ENCODE results near the gene TRIM8. TPM values are rescaled to one million over a fixed set of nuclear protein-coding genes. Genes with fewer than 3 reads are reported as not detected.
A peak's percentile ranks its signal among the peaks of the same experiment; 100 is the strongest.

Gene TRIM8
- total RNA-seq, 1 experiment from 2014 or later: 73.0 TPM

- no peaks in the 10 kb centered on the region for H3F3A ChIP-seq (ENCODE audit: insufficient read depth, low read depth)
- H3K4me1 ChIP-seq (replicated peaks; ENCODE audit: insufficient read depth): no peaks in the 10 kb centered on the region
- H3K9me3 ChIP-seq (ENCODE audit: insufficient read depth, low read depth): no peaks in the 10 kb centered on the region
- CTCF ChIA-PET: interaction anchor here (0.8 to 1.4 kb wide), 2 partner anchors 9 to 21 kb away, joined by 4 read pairs; no protein-coding TSS in a partner anchor
- H4K20me1 ChIP-seq (ENCODE audit: insufficient read depth): no peaks in the 10 kb centered on the region
- no peaks in the 10 kb centered on the region for H3K79me2 ChIP-seq (ENCODE audit: low read depth)
- H3K27me3 ChIP-seq (ENCODE audit: insufficient read depth, low read depth): no peaks in the 10 kb centered on the region
- no peaks in the 10 kb centered on the region for H3K36me3 ChIP-seq (ENCODE audit: low read depth)
- H3K4me2 ChIP-seq: no peak overlapping the region
- POLR2A ChIA-PET (ENCODE audit: unreplicated experiment): no interaction called here
- intact Hi-C loops (cut with micrococcal nuclease; ENCODE audit: unreplicated experiment): loop anchor here (5.0 kb wide), 1 partner anchor 48 kb away; no protein-coding TSS in a partner anchor
- no peak overlapping the region for H3K4me3 ChIP-seq
- no peak overlapping the region for H2AFZ ChIP-seq
- no peaks in the 10 kb centered on the region for H3K9me2 ChIP-seq (ENCODE audit: insufficient read depth)
- H3K27ac ChIP-seq: no peak overlapping the region
- BruUV-seq (replicated peaks): no TSS peak
- TF ChIP-seq, protein P1, sequence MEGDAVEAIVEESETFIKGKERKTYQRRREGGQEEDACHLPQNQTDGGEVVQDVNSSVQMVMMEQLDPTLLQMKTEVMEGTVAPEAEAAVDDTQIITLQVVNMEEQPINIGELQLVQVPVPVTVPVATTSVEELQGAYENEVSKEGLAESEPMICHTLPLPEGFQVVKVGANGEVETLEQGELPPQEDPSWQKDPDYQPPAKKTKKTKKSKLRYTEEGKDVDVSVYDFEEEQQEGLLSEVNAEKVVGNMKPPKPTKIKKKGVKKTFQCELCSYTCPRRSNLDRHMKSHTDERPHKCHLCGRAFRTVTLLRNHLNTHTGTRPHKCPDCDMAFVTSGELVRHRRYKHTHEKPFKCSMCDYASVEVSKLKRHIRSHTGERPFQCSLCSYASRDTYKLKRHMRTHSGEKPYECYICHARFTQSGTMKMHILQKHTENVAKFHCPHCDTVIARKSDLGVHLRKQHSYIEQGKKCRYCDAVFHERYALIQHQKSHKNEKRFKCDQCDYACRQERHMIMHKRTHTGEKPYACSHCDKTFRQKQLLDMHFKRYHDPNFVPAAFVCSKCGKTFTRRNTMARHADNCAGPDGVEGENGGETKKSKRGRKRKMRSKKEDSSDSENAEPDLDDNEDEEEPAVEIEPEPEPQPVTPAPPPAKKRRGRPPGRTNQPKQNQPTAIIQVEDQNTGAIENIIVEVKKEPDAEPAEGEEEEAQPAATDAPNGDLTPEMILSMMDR (conservative IDR thresholded peaks at IDR 0.05): peak; percentile 73
- TF ChIP-seq EZH2 (IDR thresholded peaks at IDR 0.05; ENCODE audit: low read depth): no peak
- DNase-seq: peak in 1 of 2 experiments; percentile 55
Observed at GRCh38 chr10:102678842-102679289, 34.6 kb downstream of the TRIM8 start.

GRCh38 chr10:102679596-102679995 is 35.3 kb downstream of the TRIM8 start:
- Histone ChIP-seq H3K79me2 (ENCODE audit: low read depth) (no peaks in the 10 kb centered on the region), H3K27ac (no peak overlapping the region), H3K27me3 (ENCODE audit: insufficient read depth, low read depth) (no peaks in the 10 kb centered on the region), H3K4me3 (no peak overlapping the region), H3K4me1 (replicated peaks; ENCODE audit: insufficient read depth) (no peaks in the 10 kb centered on the region), H3K9me2 (ENCODE audit: insufficient read depth) (no peaks in the 10 kb centered on the region), H3K4me2 (no peak overlapping the region), H3K9me3 (ENCODE audit: insufficient read depth, low read depth) (no peaks in the 10 kb centered on the region), H4K20me1 (ENCODE audit: insufficient read depth) (no peaks in the 10 kb centered on the region), H2AFZ (no peak overlapping the region), H3F3A (ENCODE audit: insufficient read depth, low read depth) (no peaks in the 10 kb centered on the region), H3K36me3 (ENCODE audit: low read depth) (no peaks in the 10 kb centered on the region)
- intact Hi-C loops (cut with micrococcal nuclease; ENCODE audit: unreplicated experiment): loop anchor here (5.0 kb wide), 1 partner anchor 48 kb away; no protein-coding TSS in a partner anchor
- CTCF ChIA-PET: interaction anchor here (1.4 kb wide), 1 partner anchor 10 kb away, joined by 4 read pairs; no protein-coding TSS in a partner anchor
- no TSS peak for BruUV-seq (replicated peaks)
- DNase-seq: no peak
- POLR2A ChIA-PET (ENCODE audit: unreplicated experiment): no interaction called here
- TF ChIP-seq EZH2 (IDR thresholded peaks at IDR 0.05; ENCODE audit: low read depth): no peak
- TF ChIP-seq, protein P1 (conservative IDR thresholded peaks at IDR 0.05): no peak

GRCh38 chr10:102681696-102682095 is 37.4 kb downstream of the TRIM8 start:
- H3F3A ChIP-seq (ENCODE audit: insufficient read depth, low read depth): no peaks in the 10 kb centered on the region
- BruUV-seq (replicated peaks): no TSS peak
- no peaks in the 10 kb centered on the region for H3K9me2 ChIP-seq (ENCODE audit: insufficient read depth)
- DNase-seq: no peak
- H3K4me2 ChIP-seq: no peak overlapping the region
- intact Hi-C loops (cut with micrococcal nuclease; ENCODE audit: unreplicated experiment): no loop called here
- H3K9me3 ChIP-seq (ENCODE audit: insufficient read depth, low read depth): no peaks in the 10 kb centered on the region
- CTCF ChIA-PET: no interaction called here
- H3K27me3 ChIP-seq (ENCODE audit: insufficient read depth, low read depth): no peaks in the 10 kb centered on the region
- H3K79me2 ChIP-seq (ENCODE audit: low read depth): no peaks in the 10 kb centered on the region
- no peak for TF ChIP-seq EZH2 (IDR thresholded peaks at IDR 0.05; ENCODE audit: low read depth)
- TF ChIP-seq, protein P1 (conservative IDR thresholded peaks at IDR 0.05): no peak
- no peaks in the 10 kb centered on the region for H3K36me3 ChIP-seq (ENCODE audit: low read depth)
- no peak overlapping the region for H3K27ac ChIP-seq
- H2AFZ ChIP-seq: no peak overlapping the region
- no peaks in the 10 kb centered on the region for H4K20me1 ChIP-seq (ENCODE audit: insufficient read depth)
- POLR2A ChIA-PET (ENCODE audit: unreplicated experiment): no interaction called here
- no peak overlapping the region for H3K4me3 ChIP-seq
- H3K4me1 ChIP-seq (replicated peaks; ENCODE audit: insufficient read depth): no peaks in the 10 kb centered on the region
